Prostate gland (tissue), 2 donors: ENCODE measurements around the gene RBM39.

Source experiments
- POLR2AphosphoS5 ChIP-seq: sonication (generic); formaldehyde crosslinking; IDR thresholded peaks from one replicate; pipeline ENCODE4 v1.6.1; 2017; ENCODE audit warnings: antibody characterized with exemption
- TF ChIP-seq, protein P1 (sequence below), 4 experiments: fragments of 200-600 bp in 2 of 4; fragments of 450-650 bp in 2 of 4; sonication (generic) in 2 of 4; IDR thresholded peaks; 1 replicate in 3 of 4; 2 replicates in 1 of 4; pipeline ENCODE4 v1.5.1; 2016 to 2019; ENCODE audit warnings: antibody characterized with exemption in 4 of 4, mild to moderate bottlenecking in 2 of 4, moderate library complexity in 2 of 4

- TF ChIP-seq, protein P1, sequence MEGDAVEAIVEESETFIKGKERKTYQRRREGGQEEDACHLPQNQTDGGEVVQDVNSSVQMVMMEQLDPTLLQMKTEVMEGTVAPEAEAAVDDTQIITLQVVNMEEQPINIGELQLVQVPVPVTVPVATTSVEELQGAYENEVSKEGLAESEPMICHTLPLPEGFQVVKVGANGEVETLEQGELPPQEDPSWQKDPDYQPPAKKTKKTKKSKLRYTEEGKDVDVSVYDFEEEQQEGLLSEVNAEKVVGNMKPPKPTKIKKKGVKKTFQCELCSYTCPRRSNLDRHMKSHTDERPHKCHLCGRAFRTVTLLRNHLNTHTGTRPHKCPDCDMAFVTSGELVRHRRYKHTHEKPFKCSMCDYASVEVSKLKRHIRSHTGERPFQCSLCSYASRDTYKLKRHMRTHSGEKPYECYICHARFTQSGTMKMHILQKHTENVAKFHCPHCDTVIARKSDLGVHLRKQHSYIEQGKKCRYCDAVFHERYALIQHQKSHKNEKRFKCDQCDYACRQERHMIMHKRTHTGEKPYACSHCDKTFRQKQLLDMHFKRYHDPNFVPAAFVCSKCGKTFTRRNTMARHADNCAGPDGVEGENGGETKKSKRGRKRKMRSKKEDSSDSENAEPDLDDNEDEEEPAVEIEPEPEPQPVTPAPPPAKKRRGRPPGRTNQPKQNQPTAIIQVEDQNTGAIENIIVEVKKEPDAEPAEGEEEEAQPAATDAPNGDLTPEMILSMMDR (IDR thresholded peaks at IDR 0.05) = no peak
- no peak for TF ChIP-seq POLR2AphosphoS5
Measured at GRCh38 chr20:35731469-35731788, 10.6 kb downstream of the RBM39 start.
